Measurements from ENCODE around the gene HEPH. TPM values are rescaled to one million over a fixed set of nuclear protein-coding genes. Genes with fewer than 3 reads are reported as not detected.
"Not testable (repeated sequence)": the region's sequence is repeated elsewhere in the genome, so short reads cannot be mapped to it uniquely, and the experiment has no call there.

Gene HEPH
- 40.4 TPM for polyA plus RNA-seq (2013, experiment 1 of 2; ENCODE audit: insufficient read length)
- 86.0 TPM for polyA plus RNA-seq (2013, experiment 2 of 2; ENCODE audit: insufficient read length)

DNA sequence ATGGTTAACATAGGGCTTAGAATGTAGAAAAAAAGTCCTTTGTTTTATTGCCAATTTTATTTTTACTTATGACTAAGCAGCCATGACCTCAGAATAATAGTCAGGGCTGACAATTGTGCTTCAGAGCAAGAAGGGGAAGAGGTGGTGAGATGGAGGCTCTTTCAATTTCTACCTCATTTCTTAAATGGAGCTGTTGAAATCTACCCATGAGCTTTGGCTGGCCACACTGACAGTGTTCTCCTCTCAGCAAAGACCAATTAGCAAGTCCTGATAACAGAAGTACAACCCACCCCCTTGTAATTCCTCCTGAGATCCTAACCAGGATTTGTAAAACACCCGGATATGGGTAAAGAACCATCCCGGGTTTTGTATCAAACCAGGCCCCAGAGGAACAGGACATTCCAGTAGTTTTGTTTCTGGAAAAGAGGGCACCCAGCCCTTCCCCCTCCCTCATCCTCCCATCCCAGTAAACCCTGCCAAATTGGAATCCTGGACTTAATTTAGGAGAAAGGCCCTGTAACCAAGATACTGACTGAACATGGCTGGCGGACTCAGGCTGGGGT is at the start of gene HEPH:
TSS of gene HEPH (plus strand) at position 399 of the 563 bp plus-strand sequence. CDS start 6,324 bp downstream, outside the sequence.
- DNase-seq: peak; percentile 77

GRCh38 chrX:66118722-66119121 is 45.3 kb upstream of the HEPH start:
- DNase-seq: not testable (repeated sequence)

GRCh38 chrX:66121354-66121753 is 42.7 kb upstream of the HEPH start:
- not testable (repeated sequence) for DNase-seq

DNA sequence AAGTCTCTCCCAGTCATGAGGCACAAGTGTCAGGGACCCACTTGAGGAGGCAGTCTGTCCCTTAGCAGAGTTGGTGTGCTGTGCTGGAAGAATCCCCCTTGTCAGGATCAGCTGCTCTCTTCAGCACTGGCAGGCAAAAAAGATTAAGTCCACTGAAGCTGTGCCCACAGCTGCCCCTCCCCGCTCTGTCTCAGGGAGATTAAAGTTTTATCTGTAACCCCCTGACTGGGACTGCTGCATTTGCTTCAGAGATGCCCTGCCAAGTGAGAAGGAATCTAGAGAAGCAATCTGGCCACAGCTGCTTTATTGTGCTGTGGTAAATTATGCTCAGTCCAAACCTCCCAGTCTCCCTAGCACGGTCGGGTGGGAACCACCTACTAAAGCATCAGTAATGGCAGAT is 37.4 kb upstream of the HEPH start:
- DNase-seq: no peak

- no peak for DNase-seq
Measured at GRCh38 chrX:66130469-66130868, 33.6 kb upstream of the HEPH start.

DNA sequence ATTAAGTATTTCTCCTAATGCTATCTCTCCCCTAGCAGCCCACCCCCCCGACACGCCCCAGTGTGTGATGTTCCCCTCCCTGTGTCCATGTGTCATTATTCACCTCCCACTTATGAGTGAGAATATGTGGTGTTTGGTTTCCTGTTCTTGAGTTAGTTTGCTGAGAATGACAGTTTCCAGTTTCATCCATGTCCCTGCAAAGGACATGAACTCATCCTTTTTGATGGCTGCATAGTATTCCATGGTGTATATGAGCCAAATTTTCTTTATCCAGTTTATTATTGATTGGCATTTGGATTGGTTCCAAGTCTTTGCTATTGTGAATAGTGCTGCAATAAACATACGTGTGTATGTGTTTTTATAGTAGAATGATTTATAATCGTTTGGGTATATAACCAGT is 28.8 kb upstream of the HEPH start:
- not testable (repeated sequence) for DNase-seq

DNA sequence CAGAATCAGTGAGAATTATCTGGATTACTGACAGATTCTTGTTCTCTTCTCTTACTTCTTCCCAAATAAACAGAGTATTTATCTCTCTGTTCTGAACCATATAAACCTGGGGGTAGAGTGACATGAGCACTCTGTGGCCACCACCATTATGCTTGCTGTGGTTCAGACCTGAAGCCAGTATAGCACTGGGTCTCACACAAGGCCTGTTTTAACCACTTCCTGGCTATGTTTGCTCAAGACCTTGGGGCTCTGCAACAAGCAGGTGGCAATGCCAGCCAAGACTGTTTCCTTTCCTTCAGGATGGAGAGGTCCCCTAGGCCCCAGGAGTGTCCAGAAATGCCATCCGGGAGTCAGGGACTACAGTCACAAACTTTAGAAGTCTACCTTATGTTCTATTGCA is 21.7 kb upstream of the HEPH start:
- DNase-seq: no peak

DNA sequence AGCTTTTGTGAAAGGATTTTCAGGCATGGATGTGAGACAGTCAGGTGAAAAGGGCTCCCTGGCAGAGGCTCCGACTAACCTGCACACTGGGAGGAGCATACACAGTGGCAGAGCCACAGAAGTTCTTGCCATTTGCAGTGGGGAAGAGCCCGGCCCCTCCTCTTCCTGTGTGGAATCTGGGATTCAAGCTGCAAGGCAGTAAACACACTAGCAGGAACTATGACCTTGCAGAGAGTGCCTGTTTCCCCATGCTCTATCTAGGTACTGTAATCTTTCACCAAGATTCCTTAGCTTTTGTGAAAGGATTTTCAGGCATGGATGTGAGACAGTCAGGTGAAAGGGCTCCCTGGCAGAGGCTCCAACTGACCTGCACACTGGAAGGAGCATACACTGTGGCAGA is 19.8 kb upstream of the HEPH start:
- no peak for DNase-seq

GRCh38 chrX:66149519-66149918 is 14.5 kb upstream of the HEPH start:
- DNase-seq: no peak

DNA sequence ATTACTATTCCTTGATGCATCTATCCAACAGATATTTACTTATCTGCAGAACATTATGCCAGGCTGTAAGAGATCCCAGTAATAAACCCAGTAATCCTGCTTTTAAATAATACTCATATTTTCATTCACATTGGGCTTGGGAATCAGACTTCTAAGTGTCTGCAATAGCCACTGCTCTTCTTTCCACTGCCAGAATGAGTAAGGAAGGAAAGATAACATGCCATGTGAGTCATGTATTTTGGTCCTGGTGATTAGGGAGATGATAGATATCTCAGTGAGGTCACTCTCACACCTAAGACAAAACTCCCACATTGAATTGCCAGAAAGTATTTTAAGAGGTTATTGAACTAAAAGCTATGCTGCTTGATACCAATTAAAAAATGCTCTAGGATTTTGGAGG is 13.9 kb upstream of the HEPH start:
- no peak for DNase-seq

- DNase-seq: no peak
Measured at GRCh38 chrX:66162331-66162822, 1.7 kb upstream of the HEPH start.

GRCh38 chrX:66163447-66163846 is 600 bp upstream of the HEPH start:
- DNase-seq: no peak

DNA sequence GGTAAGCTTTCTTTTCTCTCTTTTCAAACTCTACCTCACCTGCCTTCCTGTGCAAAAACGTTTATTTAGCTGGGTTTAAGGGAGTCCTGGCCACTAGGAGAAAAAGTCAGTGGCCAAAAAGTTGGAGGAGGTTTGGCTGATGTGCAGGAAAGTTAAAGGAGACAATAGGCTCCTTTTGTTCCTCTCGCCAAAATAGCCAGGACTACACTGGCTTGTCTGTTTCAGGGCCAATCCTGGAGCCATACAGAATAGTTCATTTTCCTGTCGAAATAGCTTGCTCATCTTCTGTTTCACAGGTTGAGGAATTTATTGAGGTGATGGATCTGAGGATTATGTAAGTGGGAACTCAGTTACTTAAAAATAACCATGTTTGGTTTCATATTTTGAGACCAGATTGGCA is 423 bp downstream of the HEPH start:
- DNase-seq: no peak

DNA sequence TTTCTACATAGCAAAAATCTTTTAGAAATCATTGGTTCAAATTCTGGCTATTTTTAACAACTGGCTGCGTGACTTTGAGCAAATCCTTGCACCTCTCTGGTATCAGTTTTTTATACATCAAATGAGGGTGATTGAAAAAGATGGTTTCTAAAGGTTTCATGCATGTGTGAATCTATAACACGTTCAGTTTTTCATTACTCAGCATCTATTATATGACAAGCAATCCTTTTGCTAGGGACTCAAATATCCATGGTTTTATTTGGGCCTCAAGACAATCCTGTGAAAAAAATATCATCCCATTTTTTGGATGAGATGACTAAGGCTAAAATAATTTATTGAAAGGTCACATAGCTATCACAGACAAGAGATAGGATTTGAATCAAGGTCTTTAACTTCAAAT is 884 bp downstream of the HEPH start:
- DNase-seq: no peak

DNA sequence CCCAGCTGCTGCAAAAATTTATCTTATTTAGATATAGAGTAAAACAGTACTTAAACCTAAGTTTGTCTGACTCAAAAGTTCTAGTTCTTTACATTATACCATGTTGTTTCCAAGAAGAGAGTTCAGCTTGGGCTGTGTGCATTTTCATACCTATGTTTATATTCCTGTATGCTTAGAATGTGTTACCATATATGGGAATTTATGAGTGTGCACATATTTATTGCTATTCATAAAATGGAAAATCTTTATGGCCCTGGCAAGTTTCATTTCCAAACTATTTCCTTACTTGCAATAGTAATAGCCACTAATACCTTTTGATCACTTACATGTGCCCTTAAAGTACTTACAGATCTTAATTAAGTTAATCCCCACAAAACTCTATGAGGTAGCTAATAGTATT is 2.6 kb downstream of the HEPH start:
- DNase-seq: no peak

- DNase-seq: no peak
Measured at GRCh38 chrX:66167431-66167830, 3.4 kb downstream of the HEPH start.

GRCh38 chrX:66176134-66176533 is 12.1 kb downstream of the HEPH start:
- no peak for DNase-seq

DNA sequence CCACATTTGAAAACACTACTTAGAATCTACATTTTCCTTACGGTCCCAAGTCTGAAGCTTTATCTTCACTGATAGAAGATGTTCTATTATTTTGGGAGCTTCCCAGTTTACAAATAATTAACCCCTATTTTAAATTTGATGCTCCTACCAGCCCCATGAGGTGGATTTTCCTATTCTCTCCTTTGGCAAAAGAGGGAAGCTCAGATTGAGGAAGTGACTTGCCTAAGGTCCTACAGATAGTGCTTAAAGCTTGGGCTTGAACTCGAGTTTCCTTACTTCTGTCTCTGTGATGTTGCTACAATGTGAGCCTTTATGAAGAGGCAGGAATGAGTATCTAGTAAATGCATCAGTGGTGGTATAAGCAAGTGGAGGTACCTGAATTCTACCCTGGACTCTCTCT is 27.5 kb downstream of the HEPH start:
- no peak for DNase-seq

- DNase-seq: peak; percentile 70
Measured at GRCh38 chrX:66193821-66194220, 29.8 kb downstream of the HEPH start.

DNA sequence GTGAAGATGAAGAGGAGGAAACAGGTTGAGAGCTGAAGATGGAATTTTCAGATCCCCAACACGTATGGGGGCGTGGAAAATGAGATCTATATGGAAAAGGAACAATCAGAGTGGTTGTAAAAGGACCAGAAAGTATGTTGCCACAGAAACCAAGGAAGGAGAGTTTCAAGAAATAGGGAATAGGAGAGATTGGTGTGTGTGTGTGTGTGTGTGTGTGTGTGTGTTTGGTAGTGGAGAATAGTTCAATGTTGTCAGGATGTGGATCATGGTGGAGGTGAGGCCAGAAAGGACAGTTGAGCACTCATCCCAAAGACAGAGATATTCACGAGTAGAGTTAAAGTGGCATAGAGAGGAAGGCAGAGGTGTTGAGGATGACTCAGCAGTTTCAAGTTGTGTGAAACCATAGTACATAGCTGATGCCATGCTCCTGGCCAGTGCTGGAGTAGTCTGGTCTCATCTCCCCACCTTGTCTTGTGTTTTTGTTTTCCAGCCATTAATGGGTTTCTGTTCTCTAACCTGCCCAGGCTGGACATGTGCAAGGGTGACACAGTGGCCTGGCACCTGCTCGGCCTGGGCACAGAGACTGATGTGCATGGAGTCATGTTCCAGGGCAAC is 36.1 kb downstream of the HEPH start:
- DNase-seq: no peak

- peak; percentile 7 for DNase-seq
Measured at GRCh38 chrX:66200855-66201795, 37.1 kb downstream of the HEPH start.

- no peak for DNase-seq
Measured at GRCh38 chrX:66203114-66203513, 39.1 kb downstream of the HEPH start.

- peak; percentile 3 for DNase-seq
Measured at GRCh38 chrX:66221856-66222255, 57.8 kb downstream of the HEPH start.
